Memory B cell (primary cell): ENCODE measurements around the gene OAS1.

Experiments used
- ATAC-seq: fragments of 150-1000 bp; cut with Tn5 transposase; 2 replicates; pipeline ENCODE4 v1.10.0; 2021; ENCODE audit warnings: low read depth, mild to moderate bottlenecking, moderate library complexity
- DNase-seq, 2 donors: peaks; one replicate each; pipeline ENCODE4 v3.0.0; 2022; ENCODE audit warnings: low spot score in 2 of 2
- H3K27ac Mint-ChIP-seq: one replicate; pipeline ENCODE4 v1.8.0; 2022; ENCODE audit warnings: mild to moderate bottlenecking, moderate library complexity, mixed read lengths
- H3K27me3 Mint-ChIP-seq: one replicate; pipeline ENCODE4 v1.8.0; 2022; ENCODE audit warnings: mixed read lengths
- H3K36me3 Mint-ChIP-seq: one replicate; pipeline ENCODE4 v1.8.0; 2022; ENCODE audit warnings: mild to moderate bottlenecking, mixed read lengths
- H3K4me1 Mint-ChIP-seq: one replicate; pipeline ENCODE4 v1.8.0; 2022; ENCODE audit warnings: mixed read lengths
- H3K4me3 Mint-ChIP-seq: one replicate; pipeline ENCODE4 v1.8.0; 2022; ENCODE audit warnings: mild to moderate bottlenecking, moderate library complexity, mixed read lengths
- H3K9me3 Mint-ChIP-seq: one replicate; pipeline ENCODE4 v1.8.0; 2022; ENCODE audit warnings: mixed read lengths

The OAS1 gene

DNA sequence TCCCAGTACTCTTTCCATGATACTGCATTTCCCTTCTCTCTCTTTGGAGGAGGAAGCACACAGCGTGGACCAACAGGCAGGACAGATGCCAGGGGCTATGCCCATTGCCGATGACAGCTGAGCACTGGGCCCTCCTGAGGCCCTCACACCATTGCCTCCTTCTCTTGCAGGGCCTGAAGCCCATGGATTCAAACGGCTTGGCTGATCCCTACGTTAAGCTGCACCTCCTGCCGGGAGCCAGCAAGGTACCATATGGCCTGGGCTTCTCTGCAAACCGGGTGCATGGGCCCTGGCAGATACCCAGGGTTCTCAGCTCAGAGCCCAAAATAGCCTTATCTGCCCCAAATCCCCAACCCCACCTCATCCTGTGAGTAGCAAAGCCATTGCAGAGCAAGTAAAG lies 25.2 kb upstream of the OAS1 start:
- Mint-ChIP-seq H3K4me1 (no peaks in the 10 kb centered on the region), H3K36me3 (peaks cover 2% of the 10 kb centered on the region), H3K27me3 (peaks cover 25% of the 10 kb centered on the region), H3K27ac (no peak overlapping the region), H3K4me3 (no peak overlapping the region), H3K9me3 (peaks cover 4% of the 10 kb centered on the region)
- ATAC-seq (no peak), DNase-seq (no peak)

DNA sequence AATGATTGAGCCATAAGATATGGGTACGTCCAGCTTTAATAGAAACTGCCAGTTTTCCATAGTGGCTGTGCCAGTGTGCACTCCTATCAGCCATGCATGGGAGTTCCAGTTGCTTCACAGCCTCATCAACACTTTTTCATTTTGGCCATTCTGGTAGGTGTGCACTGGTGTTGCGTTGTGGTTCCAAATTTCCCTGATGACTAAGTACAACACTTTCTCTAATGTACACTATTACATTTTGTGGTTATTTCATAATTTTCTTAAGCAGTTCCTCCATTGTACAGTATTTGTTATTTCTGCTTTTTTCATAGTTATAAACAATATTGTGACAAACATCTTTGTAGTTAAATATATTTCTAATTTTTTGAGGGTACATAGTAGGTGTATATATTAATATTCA lies 21.5 kb upstream of the OAS1 start:
- no peaks in the 10 kb centered on the region for H3K4me1 Mint-ChIP-seq
- H3K4me3 Mint-ChIP-seq = no peak overlapping the region
- H3K27ac Mint-ChIP-seq = no peak overlapping the region
- no peak for DNase-seq
- H3K27me3 Mint-ChIP-seq = peaks cover 11% of the 10 kb centered on the region
- no peak for ATAC-seq
- H3K9me3 Mint-ChIP-seq = peaks cover 4% of the 10 kb centered on the region
- peaks cover 2% of the 10 kb centered on the region for H3K36me3 Mint-ChIP-seq

DNA sequence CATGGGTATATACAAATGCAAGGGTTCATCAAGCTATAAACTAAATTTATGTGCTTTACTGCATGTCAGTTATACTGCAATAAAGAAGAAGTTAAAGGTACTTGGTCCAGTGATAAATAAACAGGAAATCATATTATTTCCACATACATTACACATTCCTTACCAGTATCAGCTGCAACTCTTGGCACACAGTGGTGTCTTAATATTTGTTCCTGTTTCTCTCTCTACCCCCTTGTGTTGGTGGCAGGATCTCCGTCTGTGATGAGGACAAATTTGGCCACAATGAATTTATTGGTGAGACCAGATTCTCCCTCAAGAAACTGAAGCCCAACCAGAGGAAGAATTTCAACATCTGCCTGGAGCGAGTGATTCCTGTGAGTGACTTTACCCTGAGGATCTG lies 19.2 kb upstream of the OAS1 start:
- peaks cover 2% of the 10 kb centered on the region for H3K36me3 Mint-ChIP-seq
- H3K4me1 Mint-ChIP-seq = no peaks in the 10 kb centered on the region
- ATAC-seq (no peak), DNase-seq (no peak)
- H3K4me3 Mint-ChIP-seq = no peak overlapping the region
- no peak overlapping the region for H3K27ac Mint-ChIP-seq
- H3K9me3 Mint-ChIP-seq = peaks cover 4% of the 10 kb centered on the region
- H3K27me3 Mint-ChIP-seq = peaks cover 9% of the 10 kb centered on the region

DNA sequence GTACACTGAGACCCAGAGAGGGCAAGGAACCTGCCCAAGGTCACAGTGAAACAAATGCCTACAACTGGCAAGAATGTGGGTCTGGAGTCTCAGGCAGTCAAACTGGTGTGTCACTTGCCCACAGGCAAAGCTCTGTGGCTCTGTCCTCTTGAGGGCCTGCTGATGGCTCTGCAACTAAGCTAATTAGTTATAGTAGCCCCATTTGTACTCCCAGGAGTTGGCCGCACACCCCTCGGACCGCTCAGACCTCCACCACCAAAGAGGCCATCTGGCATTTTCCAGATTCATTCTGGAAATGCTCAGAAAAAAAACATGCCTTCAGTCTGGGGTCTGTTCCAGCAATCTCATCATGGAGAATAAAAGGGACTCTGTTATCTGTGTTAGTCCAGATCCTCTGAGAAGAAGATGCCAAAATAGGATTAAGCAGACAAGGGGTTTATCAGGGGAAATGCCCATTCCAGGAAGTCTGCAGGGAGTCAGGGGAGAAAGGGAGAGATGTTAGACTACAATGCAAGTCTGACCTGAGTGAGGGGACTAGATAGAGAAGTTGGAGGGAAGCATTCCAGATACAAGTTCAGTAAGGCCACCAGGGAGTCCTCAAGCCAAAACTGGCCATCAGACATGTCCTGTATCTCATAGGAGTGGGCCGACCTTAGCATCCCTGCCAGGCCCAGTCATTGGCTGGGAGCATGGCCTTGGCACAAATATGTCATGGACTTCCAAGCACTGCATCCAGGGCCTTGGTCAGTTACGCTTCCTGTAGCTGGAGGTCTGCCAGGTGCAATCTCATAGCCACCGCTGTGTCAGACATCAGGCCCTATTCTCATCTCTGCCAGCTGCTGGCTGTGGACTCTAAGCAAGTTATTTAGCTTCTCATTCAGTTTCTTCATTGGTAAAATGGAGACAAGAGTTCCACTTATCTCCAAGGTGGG lies 15.4 kb upstream of the OAS1 start:
- H3K4me1 Mint-ChIP-seq = peaks cover 4% of the 10 kb centered on the region
- no peak overlapping the region for H3K4me3 Mint-ChIP-seq
- no peaks in the 10 kb centered on the region for H3K9me3 Mint-ChIP-seq
- DNase-seq (no peak), ATAC-seq (no peak)
- H3K36me3 Mint-ChIP-seq = no peaks in the 10 kb centered on the region
- H3K27ac Mint-ChIP-seq = no peak overlapping the region
- peaks cover 5% of the 10 kb centered on the region for H3K27me3 Mint-ChIP-seq

DNA sequence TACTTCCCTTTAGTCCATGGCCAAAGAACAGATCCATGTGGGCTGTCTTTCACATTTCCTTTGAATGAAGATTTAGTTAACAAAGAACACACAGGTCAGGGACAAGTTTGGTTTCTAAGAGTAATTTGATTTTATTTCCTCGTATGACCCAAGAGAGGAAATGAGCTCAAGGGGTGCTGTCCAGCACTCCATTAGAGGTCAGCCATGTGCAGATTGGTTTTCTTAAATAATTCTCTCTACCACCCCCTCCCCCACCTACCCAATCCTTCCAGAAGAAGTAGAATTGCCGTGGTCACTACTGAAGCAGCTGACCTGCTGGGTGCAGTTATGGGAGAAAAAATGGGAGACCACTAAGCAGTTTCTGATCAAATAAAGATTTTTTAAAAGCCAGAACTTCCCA lies 13.9 kb upstream of the OAS1 start:
- ATAC-seq (no peak), DNase-seq (no peak)

DNA sequence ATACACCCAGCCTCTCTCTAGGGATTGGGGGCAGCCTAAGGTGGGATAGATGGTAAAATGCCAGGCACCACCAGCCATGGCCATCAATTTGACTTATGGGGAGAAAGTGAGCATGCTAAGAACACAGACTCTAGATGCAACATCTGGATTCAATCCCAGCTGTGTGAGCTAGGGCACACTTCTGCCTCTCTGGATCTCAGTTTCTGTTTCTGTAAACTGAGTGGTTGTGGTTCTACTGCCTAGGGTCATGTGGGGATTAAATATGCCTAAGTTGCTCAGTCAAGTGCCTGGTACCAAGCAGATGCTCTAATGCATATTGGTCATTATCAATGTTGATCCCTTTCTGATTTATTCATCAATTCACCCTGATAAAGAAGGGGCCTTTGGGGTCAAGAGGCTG lies 12.6 kb upstream of the OAS1 start:
- Mint-ChIP-seq H3K27ac (no peak overlapping the region), H3K4me3 (no peak overlapping the region), H3K36me3 (no peaks in the 10 kb centered on the region), H3K9me3 (no peaks in the 10 kb centered on the region), H3K27me3 (peaks cover 16% of the 10 kb centered on the region), H3K4me1 (peaks cover 4% of the 10 kb centered on the region)
- ATAC-seq = no peak
- no peak for DNase-seq

More for the DNA sequence above, 13.9 kb upstream of the OAS1 start:
- H3K27me3 Mint-ChIP-seq = peaks cover 10% of the 10 kb centered on the region
- peaks cover 4% of the 10 kb centered on the region for H3K4me1 Mint-ChIP-seq
- no peaks in the 10 kb centered on the region for H3K9me3 Mint-ChIP-seq
- no peaks in the 10 kb centered on the region for H3K36me3 Mint-ChIP-seq
- H3K27ac Mint-ChIP-seq = no peak overlapping the region
- no peak overlapping the region for H3K4me3 Mint-ChIP-seq

DNA sequence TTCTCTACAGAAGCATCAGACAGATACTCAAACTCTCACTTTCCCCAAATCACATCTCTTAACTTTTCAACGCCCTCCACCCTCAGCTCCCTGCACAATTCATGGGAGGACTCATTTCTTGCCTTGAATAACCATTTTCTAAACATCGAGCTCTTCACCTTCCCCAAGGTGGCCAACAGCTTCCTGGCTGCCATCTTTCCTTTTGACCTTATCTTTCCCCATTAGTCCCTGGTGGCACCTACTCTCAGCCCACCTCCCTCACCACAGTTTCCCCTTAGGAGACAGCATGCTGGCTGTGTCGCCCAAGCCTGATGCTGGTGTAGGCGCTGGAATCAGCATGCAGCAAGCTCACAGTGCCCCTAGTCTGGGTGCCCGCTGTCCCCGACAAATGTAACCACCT lies 8.4 kb upstream of the OAS1 start:
- H3K36me3 Mint-ChIP-seq = no peaks in the 10 kb centered on the region
- H3K9me3 Mint-ChIP-seq = no peaks in the 10 kb centered on the region
- no peak for DNase-seq
- ATAC-seq = no peak
- H3K27ac Mint-ChIP-seq = no peak overlapping the region
- H3K4me3 Mint-ChIP-seq = no peak overlapping the region
- H3K27me3 Mint-ChIP-seq = peaks cover 13% of the 10 kb centered on the region
- peaks cover 10% of the 10 kb centered on the region for H3K4me1 Mint-ChIP-seq

DNA sequence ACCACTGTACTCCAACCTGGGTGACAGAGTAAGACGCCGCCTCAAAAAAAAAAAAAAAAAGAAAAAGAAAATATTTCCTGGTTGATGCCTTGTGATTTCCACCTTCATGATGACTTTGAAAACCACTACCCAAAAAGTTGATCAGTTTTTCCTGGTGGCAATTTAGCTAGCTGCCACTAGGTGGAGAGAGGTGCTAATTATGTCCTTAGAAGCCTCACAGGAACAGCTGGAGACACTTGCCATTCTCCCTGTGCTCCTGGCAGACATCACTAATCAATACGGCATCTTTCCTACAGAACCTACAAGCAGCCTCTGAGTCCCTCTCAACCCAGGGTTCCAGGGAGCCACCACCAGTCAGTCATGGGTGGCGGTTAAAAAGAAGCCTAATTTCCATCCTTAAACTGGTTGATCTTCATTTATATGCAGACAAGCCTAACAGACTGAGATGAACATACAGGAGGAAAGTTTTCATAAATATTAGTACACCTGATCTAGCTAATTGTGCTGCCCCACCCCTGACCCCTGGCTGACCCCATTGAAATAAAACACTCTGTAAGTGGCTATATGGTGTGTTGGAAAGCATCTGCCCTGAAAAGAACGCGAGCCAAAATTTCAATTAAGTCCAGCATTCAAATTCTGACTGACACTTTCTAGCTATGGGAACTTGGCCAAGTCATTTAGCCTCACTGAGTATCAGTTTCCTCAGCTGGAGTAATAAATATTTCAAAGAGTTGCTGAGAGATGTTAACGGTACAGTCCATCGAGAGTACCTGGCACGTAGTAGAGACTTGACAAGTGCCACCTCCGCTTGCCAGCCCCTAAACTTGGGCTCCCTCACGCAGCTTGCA lies 6.2 kb upstream of the OAS1 start:
- DNase-seq (peak in 1 of 2 donors; percentile 41), ATAC-seq (no peak)
- Mint-ChIP-seq H3K9me3 (no peaks in the 10 kb centered on the region), H3K27me3 (peaks cover 13% of the 10 kb centered on the region), H3K4me3 (no peak overlapping the region), H3K27ac (no peak overlapping the region), H3K36me3 (no peaks in the 10 kb centered on the region), H3K4me1 (peaks cover 24% of the 10 kb centered on the region)

DNA sequence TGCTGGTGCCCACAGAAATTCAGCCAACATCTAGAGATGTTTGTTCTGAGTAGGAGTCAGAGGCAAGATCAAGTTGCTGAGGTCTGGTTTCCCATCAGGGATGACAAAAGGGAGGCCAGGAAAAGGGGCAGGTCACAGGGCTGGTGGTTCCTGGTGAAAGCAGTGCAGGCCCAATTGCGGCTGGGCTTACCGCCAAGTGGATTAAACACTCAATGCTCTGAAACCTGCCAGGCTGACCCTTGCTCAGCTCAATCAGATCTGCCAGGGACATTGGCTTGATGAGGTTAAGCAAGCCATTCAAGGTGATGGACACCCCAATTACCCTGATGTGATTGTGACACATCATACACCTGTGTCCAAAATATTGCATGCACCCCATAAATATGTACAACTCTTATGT lies 5.5 kb upstream of the OAS1 start:
- Mint-ChIP-seq H3K27ac (no peak overlapping the region), H3K27me3 (peaks cover 11% of the 10 kb centered on the region), H3K4me3 (no peak overlapping the region), H3K36me3 (no peaks in the 10 kb centered on the region), H3K4me1 (peaks cover 25% of the 10 kb centered on the region), H3K9me3 (no peaks in the 10 kb centered on the region)
- DNase-seq (no peak), ATAC-seq (no peak)

DNA sequence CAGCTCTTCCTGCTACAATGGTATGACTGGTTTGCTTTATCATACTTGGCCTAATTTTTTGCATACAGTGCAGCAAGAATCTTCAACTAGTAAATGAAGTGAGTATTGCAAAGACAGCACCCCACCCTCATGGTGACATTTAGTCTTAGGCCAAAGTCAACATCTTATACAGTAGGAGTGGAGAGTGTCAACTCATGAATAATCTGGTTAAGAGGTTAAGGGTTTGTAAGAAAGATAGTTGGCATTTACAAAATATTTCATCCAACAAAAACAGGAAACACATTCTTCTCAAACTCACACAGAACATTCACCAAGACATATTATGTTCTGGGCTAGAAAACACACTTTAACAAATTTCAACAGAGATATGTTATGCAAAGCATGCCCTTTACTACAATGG lies 2.2 kb upstream of the OAS1 start:
- H3K4me3 Mint-ChIP-seq = no peak overlapping the region
- peaks cover 50% of the 10 kb centered on the region for H3K4me1 Mint-ChIP-seq
- H3K27me3 Mint-ChIP-seq = no peaks in the 10 kb centered on the region
- no peak for ATAC-seq
- no peak overlapping the region for H3K27ac Mint-ChIP-seq
- no peaks in the 10 kb centered on the region for H3K9me3 Mint-ChIP-seq
- no peak for DNase-seq
- no peaks in the 10 kb centered on the region for H3K36me3 Mint-ChIP-seq

DNA sequence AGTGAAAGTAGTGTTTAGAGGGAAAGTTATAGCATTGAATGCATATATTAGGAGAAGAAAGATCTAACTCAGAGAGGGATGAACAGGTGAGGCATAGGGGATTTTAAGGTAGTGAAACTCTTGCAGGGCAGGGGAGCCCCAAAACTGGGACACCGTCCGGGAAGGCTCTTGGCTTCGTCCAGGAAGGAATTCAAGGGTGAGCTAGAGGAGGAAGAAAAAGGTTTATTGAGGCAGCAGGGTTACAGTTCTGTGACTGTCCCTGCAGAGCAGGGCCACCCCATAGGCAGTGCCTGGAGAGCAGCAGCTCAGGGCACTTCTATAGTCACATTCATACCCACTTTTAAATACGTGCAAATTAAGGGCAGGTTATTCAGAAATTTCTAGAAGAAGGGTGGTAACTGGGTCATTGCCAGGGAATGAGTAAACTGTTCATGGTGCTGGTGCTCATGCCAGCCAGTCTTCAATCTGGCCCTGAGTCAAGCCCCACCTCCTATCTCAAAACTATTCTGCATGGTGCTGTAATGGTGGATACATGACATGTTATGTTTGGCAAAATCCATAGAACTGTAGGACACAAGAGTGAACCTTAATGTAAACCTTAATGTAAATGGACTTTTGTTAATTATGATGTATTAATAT lies 1.2 kb upstream of the OAS1 start:
- Mint-ChIP-seq H3K36me3 (peaks cover 5% of the 10 kb centered on the region), H3K4me3 (peak overlapping the region; percentile 38), H3K9me3 (no peaks in the 10 kb centered on the region), H3K27me3 (no peaks in the 10 kb centered on the region), H3K4me1 (peaks cover 55% of the 10 kb centered on the region), H3K27ac (peak overlapping the region; percentile 67)
- ATAC-seq (no peak), DNase-seq (no peak)

DNA sequence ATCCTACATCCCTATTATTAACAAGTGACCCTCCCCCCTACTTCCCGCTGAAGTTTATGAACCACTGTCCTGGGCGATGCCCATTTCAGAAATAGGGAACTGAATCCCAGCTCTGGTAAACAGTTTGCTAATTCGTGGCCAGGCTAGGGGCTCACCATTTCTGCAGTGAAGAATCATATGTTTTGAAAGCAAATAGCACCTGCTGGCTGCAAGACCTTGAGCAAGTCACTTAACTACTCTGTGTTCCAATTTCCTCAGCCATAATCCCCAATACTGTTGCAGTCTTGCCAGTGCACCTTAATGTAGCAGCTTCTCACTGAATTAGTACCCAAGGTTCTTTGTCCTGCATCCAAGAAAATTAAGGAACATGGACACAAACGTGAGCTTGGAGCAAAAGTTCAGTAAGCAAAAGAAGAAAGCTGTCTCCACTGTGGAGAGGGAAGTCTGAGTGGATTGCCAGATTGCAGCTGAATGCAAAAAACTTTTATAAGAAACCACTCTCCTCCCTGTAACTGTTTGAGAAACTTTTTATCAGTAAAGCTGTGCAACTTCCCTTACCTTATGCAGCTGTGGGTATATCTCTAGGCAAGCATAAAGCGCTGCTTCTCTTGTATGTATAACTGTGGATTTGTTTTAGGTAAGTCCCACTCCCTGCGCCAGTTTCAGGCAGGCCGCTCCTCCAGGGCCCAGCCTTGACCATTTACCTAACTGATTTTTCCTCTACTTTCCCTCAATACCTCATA lies 824 bp downstream of the OAS1 start:
- H3K27me3 Mint-ChIP-seq = no peaks in the 10 kb centered on the region
- peak overlapping the region; percentile 89 for H3K4me3 Mint-ChIP-seq
- ATAC-seq = peak; percentile 53
- H3K36me3 Mint-ChIP-seq = peaks cover 21% of the 10 kb centered on the region
- H3K9me3 Mint-ChIP-seq = no peaks in the 10 kb centered on the region
- no peak for DNase-seq
- H3K27ac Mint-ChIP-seq = peak overlapping the region; percentile 90
- peaks cover 58% of the 10 kb centered on the region for H3K4me1 Mint-ChIP-seq

DNA sequence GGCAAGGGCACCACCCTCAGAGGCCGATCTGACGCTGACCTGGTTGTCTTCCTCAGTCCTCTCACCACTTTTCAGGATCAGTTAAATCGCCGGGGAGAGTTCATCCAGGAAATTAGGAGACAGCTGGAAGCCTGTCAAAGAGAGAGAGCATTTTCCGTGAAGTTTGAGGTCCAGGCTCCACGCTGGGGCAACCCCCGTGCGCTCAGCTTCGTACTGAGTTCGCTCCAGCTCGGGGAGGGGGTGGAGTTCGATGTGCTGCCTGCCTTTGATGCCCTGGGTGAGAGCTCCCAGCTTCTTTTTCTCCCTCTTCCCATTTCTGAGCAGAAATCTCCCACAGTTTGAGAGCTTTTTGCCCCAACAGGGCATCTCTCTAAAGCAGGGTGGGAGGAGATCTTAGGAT lies 1.8 kb downstream of the OAS1 start:
- DNase-seq = no peak
- Mint-ChIP-seq H3K4me1 (peaks cover 59% of the 10 kb centered on the region), H3K27ac (peak overlapping the region; percentile 90), H3K27me3 (no peaks in the 10 kb centered on the region), H3K36me3 (peaks cover 30% of the 10 kb centered on the region), H3K9me3 (peaks cover 4% of the 10 kb centered on the region), H3K4me3 (peak overlapping the region; percentile 89)
- ATAC-seq = no peak
